Measurements from ENCODE around the gene PRKAR1B. TPM values are rescaled to one million over a fixed set of nuclear protein-coding genes. Genes with fewer than 3 reads are reported as not detected.

Gene PRKAR1B
- total RNA-seq, 1 experiment from 2014 or later: 6.9 TPM

DNA sequence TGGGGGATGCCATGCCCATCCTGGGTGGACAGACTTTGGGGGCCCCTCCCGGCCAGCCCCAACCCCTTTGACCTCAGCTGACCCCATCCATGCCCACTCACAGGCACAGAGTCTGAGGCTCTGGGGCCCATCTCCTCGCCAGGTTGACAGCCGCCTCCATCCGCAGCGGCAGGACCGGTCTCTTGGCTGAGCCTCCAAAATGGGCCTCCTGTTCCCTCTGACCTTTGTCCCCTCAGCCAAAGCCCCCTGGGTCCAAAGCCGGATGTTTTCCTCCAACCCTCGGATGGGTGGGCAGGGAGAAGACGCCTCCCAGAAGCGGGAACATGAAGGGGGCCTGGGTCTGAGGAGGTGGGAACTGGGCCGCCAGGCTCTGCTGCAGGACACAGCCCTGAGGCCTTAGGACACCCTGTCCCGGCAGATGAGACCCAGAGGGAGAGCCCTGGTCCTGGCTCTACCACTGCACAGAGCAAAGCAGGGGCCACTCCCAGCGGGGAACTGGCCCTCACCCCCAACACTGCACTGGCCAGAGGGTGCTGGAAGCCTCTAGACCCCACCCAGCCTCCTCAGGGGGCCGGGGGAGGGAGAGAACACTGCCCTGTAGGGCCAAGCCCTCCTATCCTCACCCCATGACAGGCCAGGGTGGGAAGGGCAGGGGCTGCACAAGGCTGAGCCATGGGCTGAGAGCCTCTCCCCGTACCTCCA lies 220.0 kb downstream of the PRKAR1B start:
- Histone ChIP-seq H3K36me3 (no peaks in the 10 kb centered on the region; the same call in 1 of the 2 replicates), H3K4me3 (no peak overlapping the region), H3K27me3 (no peaks in the 10 kb centered on the region), H3K4me1 (no peaks in the 10 kb centered on the region), H3K9me3 (replicated peaks) (no peaks in the 10 kb centered on the region), H3K27ac (no peak overlapping the region)
- DNase-seq: no peak

DNA sequence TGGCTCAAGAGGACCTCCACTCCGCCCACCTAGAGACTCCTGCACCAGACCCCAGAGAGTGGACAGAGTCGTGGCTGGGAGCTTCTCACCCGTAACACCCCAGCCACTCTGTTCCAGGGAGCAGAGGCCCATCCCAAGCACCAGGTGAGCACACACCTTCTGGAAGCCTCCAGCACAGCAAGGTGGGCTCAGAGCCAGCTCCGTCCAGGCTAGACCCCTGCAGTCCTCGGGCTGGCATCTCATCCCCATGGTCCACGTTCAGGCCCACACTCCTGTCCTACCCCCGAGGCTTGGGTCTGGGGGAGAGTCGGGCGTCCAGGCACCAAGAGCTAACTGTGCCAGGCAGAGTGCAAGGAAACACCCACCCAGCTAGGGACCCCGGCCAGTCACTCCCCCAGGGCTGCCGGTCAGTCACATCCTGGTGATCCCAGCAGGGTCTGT lies 220.7 kb downstream of the PRKAR1B start:
- no peak for DNase-seq
- Histone ChIP-seq H3K9me3 (replicated peaks) (no peaks in the 10 kb centered on the region), H3K4me1 (no peaks in the 10 kb centered on the region), H3K27ac (no peak overlapping the region), H3K4me3 (no peak overlapping the region), H3K36me3 (no peaks in the 10 kb centered on the region; the same call in 1 of the 2 replicates), H3K27me3 (no peaks in the 10 kb centered on the region)

DNA sequence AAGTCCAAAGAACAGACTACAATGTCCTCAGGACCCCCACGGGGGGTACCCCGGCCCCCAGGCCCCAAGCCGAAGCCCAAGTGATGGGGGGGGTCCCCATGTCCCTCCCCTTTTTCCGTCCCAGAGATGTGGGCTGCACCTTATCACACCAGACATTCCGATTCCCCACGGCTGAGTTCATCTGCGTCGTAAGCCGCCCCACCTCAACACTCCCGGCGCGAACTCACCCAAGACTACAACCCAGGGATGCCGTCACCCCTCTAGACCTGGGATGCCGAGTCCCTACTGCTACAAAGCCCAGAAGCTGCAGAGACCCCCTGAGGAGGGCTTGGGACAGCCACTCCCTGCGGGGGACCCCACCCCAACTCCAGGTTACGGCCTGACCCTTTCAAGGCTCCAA lies 221.9 kb downstream of the PRKAR1B start:
- Histone ChIP-seq H3K27me3 (no peaks in the 10 kb centered on the region), H3K4me3 (no peak overlapping the region), H3K36me3 (peaks cover 3% of the 10 kb centered on the region), H3K27ac (no peak overlapping the region), H3K4me1 (no peaks in the 10 kb centered on the region), H3K9me3 (replicated peaks) (no peaks in the 10 kb centered on the region)
- DNase-seq: no peak

DNA sequence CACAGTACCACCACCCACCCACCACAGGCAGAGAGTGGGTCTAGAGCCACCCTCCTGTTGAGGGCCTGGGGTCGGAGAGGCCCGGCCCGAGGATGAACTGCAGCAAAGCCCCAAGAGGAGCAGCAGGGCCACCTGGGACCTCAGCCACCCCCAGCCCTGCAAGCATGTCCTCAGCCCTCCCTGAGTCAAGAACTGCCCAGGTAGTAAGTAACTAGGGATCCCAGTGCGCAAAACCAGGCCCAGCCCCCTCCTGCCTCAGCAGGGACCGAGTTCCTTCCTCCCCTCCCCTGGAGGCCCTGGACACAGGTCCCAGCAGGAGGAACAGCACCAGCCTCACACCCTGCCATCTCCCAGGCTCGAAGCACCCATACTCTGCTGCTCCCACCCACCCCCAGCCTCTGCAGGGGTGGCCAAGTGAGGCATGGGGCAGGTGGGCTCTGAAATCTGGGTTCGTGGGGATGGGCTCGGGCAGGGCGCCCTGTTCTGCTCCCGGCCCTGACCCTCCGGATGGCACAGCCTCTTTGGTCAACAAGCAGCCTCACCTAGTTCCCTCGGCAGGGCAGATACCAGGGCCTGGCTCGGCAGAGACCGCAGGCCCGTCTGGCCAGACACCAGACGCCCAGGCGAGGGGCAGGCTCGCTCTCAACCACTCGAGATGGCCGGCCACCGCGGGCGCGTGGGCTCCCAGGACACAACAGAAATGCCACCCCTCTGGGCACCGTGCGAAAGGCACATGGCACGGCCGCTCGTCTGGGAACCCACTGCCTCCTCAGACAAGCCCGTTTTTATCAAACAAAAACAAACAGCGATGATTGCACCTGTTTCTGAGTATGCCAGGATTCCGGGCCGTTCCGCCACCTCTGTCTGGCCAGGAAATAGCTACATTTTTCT lies 222.6 kb downstream of the PRKAR1B start:
- Histone ChIP-seq H3K4me3 (no peak overlapping the region), H3K4me1 (no peaks in the 10 kb centered on the region), H3K36me3 (peaks cover 3% of the 10 kb centered on the region), H3K27me3 (no peaks in the 10 kb centered on the region), H3K9me3 (replicated peaks) (no peaks in the 10 kb centered on the region), H3K27ac (no peak overlapping the region)
- DNase-seq: no peak

DNA sequence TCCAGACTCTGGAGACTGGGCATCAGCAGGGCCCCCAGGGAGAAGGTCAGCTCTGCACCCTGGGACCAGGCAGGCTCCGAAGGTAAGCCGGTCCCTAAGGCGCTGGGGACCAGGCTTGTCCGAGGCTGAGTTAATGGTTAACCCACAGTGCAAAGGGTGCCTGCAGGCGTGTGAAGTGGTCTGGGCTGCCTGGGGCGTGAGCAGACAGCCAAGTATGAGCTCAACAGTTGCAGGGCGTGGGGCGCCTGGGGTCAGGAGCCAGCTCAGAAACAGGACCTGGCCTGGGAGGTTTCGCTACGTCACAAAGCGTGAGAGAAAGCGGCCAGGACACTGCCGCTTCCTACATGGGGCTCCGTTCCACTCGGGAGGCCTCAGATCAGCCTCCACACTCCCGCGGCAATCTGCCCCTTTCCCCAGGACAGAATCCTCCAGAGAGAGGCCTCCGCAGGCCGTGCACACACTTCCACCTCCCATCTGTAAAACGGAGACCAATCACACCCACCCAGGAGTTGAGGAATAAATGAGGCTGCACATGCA lies 223.4 kb downstream of the PRKAR1B start:
- H3K9me3 ChIP-seq (replicated peaks): no peaks in the 10 kb centered on the region
- H3K27me3 ChIP-seq: no peaks in the 10 kb centered on the region
- H3K36me3 ChIP-seq: peaks cover 6% of the 10 kb centered on the region
- no peaks in the 10 kb centered on the region for H3K4me1 ChIP-seq
- no peak overlapping the region for H3K4me3 ChIP-seq
- H3K27ac ChIP-seq: no peak overlapping the region
- DNase-seq: no peak

DNA sequence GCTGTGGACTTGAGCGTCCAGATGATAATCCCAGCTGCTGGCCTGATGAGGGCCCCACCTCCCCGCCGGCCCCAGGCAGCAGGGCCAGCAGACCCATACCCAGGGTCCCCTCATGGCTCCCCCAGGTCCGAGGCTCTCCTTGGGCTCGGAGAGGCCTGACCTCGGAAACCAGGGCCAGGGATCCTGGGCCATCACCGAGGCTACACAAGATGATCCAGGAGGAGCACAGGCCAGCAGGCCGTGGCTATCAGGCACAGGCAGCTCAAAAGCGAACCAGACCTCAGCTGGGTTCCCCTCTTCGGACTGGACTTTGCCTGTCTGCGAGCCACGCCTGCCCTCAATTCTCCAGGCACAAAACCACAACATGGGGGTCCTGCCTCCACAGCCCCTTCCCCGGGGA lies 224.8 kb downstream of the PRKAR1B start:
- H3K4me1 ChIP-seq: no peaks in the 10 kb centered on the region
- no peak for DNase-seq
- no peak overlapping the region for H3K4me3 ChIP-seq

DNA sequence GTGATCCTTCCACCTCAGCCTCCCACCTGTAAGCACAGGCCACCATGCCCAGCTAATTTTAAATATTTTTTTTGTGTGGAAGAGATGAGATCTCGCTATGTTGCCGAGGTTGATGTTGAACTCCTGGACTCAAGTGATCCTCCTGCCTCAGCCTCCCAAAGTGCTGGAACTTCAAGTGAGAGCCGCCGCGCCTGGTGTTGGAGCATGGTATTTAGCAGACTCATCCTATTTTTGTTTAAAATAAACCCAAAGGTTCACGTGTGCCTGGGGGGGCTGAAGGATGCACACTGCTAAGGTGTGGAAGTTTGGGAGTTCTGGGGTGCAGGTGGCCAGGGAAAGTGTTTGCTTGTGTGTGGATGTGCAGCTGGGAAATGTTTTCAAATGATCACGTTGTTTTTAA lies 225.6 kb downstream of the PRKAR1B start:
- H3K4me1 ChIP-seq: no peaks in the 10 kb centered on the region
- H3K4me3 ChIP-seq: no peak overlapping the region
- DNase-seq: no peak
- peaks cover 6% of the 10 kb centered on the region for H3K36me3 ChIP-seq
- H3K27me3 ChIP-seq: no peaks in the 10 kb centered on the region
- no peak overlapping the region for H3K27ac ChIP-seq
- H3K9me3 ChIP-seq (replicated peaks): no peaks in the 10 kb centered on the region

More for the DNA sequence above, 224.8 kb downstream of the PRKAR1B start:
- Histone ChIP-seq H3K27ac (no peak overlapping the region), H3K27me3 (no peaks in the 10 kb centered on the region), H3K9me3 (replicated peaks) (no peaks in the 10 kb centered on the region), H3K36me3 (peaks cover 6% of the 10 kb centered on the region)

DNA sequence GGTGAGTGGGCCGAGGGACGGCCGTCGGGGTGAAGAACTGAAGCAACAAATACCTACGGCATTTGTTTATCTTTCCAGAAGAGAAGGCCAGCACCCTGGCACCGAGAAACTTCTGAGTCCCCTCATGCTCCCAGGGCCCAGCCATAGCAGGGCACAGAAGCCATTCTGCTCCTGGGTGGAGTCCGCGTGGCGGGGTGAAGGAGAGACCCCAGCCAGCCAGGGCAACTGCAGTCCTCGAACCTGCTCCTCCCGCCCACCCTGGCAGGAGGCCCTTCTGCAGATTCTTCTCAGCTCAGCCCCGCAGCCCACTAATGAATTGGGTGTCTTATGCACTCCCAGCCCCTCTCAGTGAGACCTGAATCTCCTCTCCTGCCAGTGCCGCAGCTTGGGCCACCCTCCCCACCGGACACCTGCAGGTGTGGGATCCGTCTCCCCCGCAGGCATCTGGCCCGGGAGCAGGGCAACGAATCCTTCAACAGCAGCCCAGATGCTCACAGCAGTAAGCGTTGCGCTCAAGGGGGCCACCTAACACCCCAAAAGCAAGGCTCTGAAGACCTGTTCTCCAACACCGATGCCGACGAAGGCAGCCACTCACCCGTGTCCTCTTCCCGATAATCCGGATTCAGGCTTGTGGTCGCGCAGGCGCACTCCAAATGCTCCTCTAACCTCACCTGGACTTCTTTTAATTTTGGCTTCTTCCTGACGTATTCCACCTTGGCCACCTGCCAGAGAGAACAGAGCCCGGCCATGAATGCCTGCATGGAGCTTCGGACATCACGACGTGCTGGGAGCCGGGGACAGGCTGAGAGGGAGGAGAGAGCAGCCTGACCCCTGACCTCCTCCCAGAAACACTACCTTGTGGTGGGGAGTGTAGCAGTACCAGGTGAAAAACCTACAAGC lies 226.3 kb downstream of the PRKAR1B start:
- Histone ChIP-seq H3K9me3 (replicated peaks) (no peaks in the 10 kb centered on the region), H3K4me3 (no peak overlapping the region), H3K4me1 (no peaks in the 10 kb centered on the region), H3K36me3 (peaks cover 6% of the 10 kb centered on the region), H3K27ac (no peak overlapping the region), H3K27me3 (no peaks in the 10 kb centered on the region)
- DNase-seq: no peak

DNA sequence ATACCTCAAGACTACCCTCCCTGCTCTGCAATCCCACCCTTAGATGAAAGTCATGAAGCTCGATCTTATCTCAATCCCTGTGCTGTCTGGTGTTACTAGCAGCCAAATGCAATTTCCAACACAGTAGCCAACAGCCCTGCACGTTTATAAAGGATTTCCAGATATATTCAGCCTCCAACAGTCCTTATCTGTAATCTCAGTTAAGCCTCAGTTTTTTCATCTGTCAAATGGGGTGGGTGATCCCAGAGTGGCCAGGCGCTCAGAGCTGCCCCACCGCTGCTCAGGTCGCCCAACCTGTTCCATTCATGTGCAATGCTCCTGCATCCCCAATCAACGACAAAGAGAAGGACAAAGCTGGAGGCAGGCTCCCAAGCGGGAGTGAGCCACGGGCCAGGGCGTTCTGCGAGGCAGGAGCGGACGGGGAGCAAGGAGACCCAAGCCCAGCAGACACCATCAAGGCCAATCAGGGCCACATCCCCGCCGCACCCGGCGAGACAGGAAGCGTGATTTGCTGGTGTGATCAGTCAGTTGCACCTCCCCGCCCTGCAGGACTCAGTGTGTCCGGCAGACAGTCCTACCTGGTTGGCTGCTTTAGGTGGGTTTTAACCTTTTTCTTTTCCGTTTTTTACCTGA lies 227.1 kb downstream of the PRKAR1B start:
- Histone ChIP-seq H3K4me3 (no peak overlapping the region), H3K36me3 (peaks cover 6% of the 10 kb centered on the region), H3K27ac (no peak overlapping the region), H3K4me1 (no peaks in the 10 kb centered on the region), H3K9me3 (replicated peaks) (no peaks in the 10 kb centered on the region), H3K27me3 (no peaks in the 10 kb centered on the region)
- no peak for DNase-seq

Other genes with a start within 250 kb of the PRKAR1B start
- 26.9 and 31.6 TPM in 2 replicates for gene PDGFA, start 207.4 kb downstream of the PRKAR1B start, total RNA-seq (2014; rRNA removed; shearing (Covaris generic))
- gene DNAAF5, start 582 bp downstream of the PRKAR1B start, total RNA-seq (2014; rRNA removed; shearing (Covaris generic)): 18.4 and 19.4 TPM in 2 replicates
- gene SUN1, start 105.2 kb upstream of the PRKAR1B start, total RNA-seq (2014; rRNA removed; shearing (Covaris generic)): 62.0 and 83.3 TPM in 2 replicates
- gene GET4, start 149.3 kb upstream of the PRKAR1B start, total RNA-seq (2014; rRNA removed; shearing (Covaris generic)): 21.4 and 22.0 TPM in 2 replicates
- 0.04 TPM in 1 of 2 replicates, not detected in the other for gene ADAP1, start 227.4 kb upstream of the PRKAR1B start, total RNA-seq (2014; rRNA removed; shearing (Covaris generic))
- gene COX19, start 248.3 kb upstream of the PRKAR1B start, total RNA-seq (2014; rRNA removed; shearing (Covaris generic)): 6.4 and 8.6 TPM in 2 replicates

Measured in SJCRH30 (cell line).